ENCODE measurements around the gene PRR23E.

PRR23E gene

DNA sequence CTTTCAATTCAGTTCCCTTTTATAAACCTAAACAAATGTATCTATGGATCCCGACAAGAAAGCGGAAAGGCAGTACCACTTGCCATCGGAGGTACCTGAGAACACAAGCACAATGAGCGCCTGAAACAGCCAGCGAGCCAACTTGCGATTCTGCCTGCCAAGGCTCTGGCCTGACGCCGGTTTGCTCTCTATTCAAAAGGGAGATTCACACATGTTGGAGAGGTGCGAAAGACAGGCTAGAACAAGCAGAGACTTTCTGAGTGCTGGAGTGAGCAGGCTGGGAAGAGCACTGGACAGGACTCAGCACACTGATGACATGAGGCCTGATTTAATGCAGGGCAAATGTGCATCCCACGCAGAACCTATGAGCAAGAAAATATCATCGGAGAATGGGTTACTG, 17.7 kb upstream of the PRR23E start:
- no peak overlapping the region for H3K14ac ChIP-seq (ENCODE audit: low read length in 2 of 2)
- no peak overlapping the region for H3K18ac ChIP-seq (ENCODE audit: low read depth in 1 of 2, low read length in 2 of 2)
- H3K9me3 ChIP-seq (ENCODE audit: control insufficient read depth, low read length), result peaks cover 25% of the 10 kb centered on the region
- no peak overlapping the region for H3K4me3 ChIP-seq (ENCODE audit: insufficient read depth in 1 of 2, low read depth in 1 of 2, low read length in 2 of 2)
- H3K4me2 ChIP-seq (ENCODE audit: low read length, poor library complexity, severe bottlenecking), result no peak overlapping the region
- no peak overlapping the region for H3K4ac ChIP-seq (ENCODE audit: low read depth in 1 of 2, low read length in 2 of 2)
- no peaks in the 10 kb centered on the region for H3K36me3 ChIP-seq (ENCODE audit: control insufficient read depth in 1 of 2, insufficient read depth in 2 of 2, low read depth in 1 of 2, low read length in 2 of 2)
- no peak overlapping the region for H2AK5ac ChIP-seq (ENCODE audit: low read length, severe bottlenecking)
- WGBS, result 95% methylated on average over 11 of the region's 11 CpGs
- H3K23ac ChIP-seq (ENCODE audit: low read length in 2 of 2), result no peak overlapping the region
- no peak overlapping the region for H4K91ac ChIP-seq (ENCODE audit: low read length)
- no peak for DNase-seq
- no peaks in the 10 kb centered on the region for H3K79me1 ChIP-seq (replicated peaks; ENCODE audit: low read length, poor library complexity, severe bottlenecking)
- no peak overlapping the region for H2BK12ac ChIP-seq (ENCODE audit: low read length in 2 of 2)
- H3K4me1 ChIP-seq (ENCODE audit: control insufficient read depth, insufficient read depth, low read depth, low read length), result peaks cover 21% of the 10 kb centered on the region
- H3K27ac ChIP-seq (ENCODE audit: low read length, poor library complexity, severe bottlenecking), result no peak overlapping the region
- no peak overlapping the region for H2AFZ ChIP-seq (ENCODE audit: low read depth, low read length)
- no peak overlapping the region for H3K9ac ChIP-seq (ENCODE audit: low read length)
- H2BK120ac ChIP-seq (ENCODE audit: low read depth, low read length), result no peak overlapping the region
- no peak overlapping the region for H2BK5ac ChIP-seq (ENCODE audit: low read depth, low read length, poor library complexity, severe bottlenecking)
- H2BK15ac ChIP-seq (ENCODE audit: low read depth, poor library complexity, severe bottlenecking), result no peak overlapping the region
- H4K8ac ChIP-seq (ENCODE audit: low read length), result no peak overlapping the region
- H3K27me3 ChIP-seq (ENCODE audit: control insufficient read depth in 1 of 2, insufficient read depth in 1 of 2, low read length in 2 of 2), result peaks cover 19 to 59% of the 10 kb centered on the region in 2 experiments

DNA sequence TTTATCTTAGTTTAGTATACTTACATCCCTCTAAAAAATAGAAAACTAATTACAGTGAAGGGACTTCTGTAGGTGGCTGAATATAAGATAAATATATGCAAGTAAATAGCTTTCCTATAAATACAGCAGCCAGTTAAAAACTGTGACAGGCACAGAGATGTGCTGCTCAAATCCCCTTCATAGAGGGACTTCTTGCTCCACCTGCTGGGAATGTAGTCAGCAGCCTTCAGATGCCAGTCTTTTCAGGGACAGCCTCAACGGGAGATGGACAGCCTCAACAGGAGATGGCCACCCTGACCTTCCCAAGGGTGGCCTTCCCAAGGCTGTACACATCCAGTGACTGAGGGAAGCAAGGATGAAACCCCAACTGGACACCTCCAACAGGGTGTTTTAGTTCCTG, 15.7 kb upstream of the PRR23E start:
- Histone ChIP-seq H3K9me3 (ENCODE audit: control insufficient read depth, low read length) (peaks cover 25% of the 10 kb centered on the region), H3K4me1 (ENCODE audit: control insufficient read depth, insufficient read depth, low read depth, low read length) (peaks cover 11% of the 10 kb centered on the region), H2BK15ac (ENCODE audit: low read depth, poor library complexity, severe bottlenecking) (no peak overlapping the region), H2AK5ac (ENCODE audit: low read length, severe bottlenecking) (no peak overlapping the region), H2BK120ac (ENCODE audit: low read depth, low read length) (no peak overlapping the region), H3K36me3 (ENCODE audit: control insufficient read depth in 1 of 2, insufficient read depth in 2 of 2, low read depth in 1 of 2, low read length in 2 of 2) (no peaks in the 10 kb centered on the region), H3K79me1 (replicated peaks; ENCODE audit: low read length, poor library complexity, severe bottlenecking) (no peaks in the 10 kb centered on the region), H2AFZ (ENCODE audit: low read depth, low read length) (no peak overlapping the region), H3K4me2 (ENCODE audit: low read length, poor library complexity, severe bottlenecking) (no peak overlapping the region), H4K8ac (ENCODE audit: low read length) (no peak overlapping the region), H3K18ac (ENCODE audit: low read depth in 1 of 2, low read length in 2 of 2) (no peak overlapping the region), H3K27ac (ENCODE audit: low read length, poor library complexity, severe bottlenecking) (no peak overlapping the region), H3K4ac (ENCODE audit: low read depth in 1 of 2, low read length in 2 of 2) (no peak overlapping the region), H3K9ac (ENCODE audit: low read length) (no peak overlapping the region), H3K23ac (ENCODE audit: low read length in 2 of 2) (no peak overlapping the region), H2BK5ac (ENCODE audit: low read depth, low read length, poor library complexity, severe bottlenecking) (no peak overlapping the region), H2BK12ac (ENCODE audit: low read length in 2 of 2) (no peak overlapping the region), H3K14ac (ENCODE audit: low read length in 2 of 2) (no peak overlapping the region), H3K27me3 (ENCODE audit: control insufficient read depth in 1 of 2, insufficient read depth in 1 of 2, low read length in 2 of 2) (peaks cover 9 to 55% of the 10 kb centered on the region in 2 experiments), H3K4me3 (ENCODE audit: insufficient read depth in 1 of 2, low read depth in 1 of 2, low read length in 2 of 2) (no peak overlapping the region), H4K91ac (ENCODE audit: low read length) (no peak overlapping the region)
- WGBS, result 69% methylated on average over 1 of the region's 1 CpG
- no peak for DNase-seq

DNA sequence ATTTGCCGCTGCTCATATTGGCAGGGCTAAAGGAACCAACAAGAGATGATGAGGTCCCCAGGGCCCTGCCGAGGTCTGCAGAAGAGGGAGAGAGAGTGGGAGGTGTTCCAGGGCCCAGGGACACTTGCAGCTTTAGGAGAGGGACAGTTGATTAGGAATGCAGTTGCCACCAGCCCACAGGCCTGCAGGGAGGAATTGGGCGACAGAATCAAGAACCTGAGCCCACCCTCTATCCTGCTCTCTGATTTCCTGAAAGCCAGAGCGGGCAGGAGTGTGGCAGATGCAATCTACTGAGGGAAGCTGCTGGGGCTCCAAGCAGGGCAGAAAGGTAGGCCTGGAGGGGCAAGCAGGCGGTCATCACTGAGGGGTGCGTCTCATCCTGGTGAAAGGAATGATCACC, 12.1 kb upstream of the PRR23E start:
- no peak overlapping the region for H3K18ac ChIP-seq (ENCODE audit: low read depth in 1 of 2, low read length in 2 of 2)
- H3K4me2 ChIP-seq (ENCODE audit: low read length, poor library complexity, severe bottlenecking), result no peak overlapping the region
- H3K9me3 ChIP-seq (ENCODE audit: control insufficient read depth, low read length), result peaks cover 25% of the 10 kb centered on the region
- H2AFZ ChIP-seq (ENCODE audit: low read depth, low read length), result no peak overlapping the region
- no peak overlapping the region for H2BK12ac ChIP-seq (ENCODE audit: low read length in 2 of 2)
- H3K9ac ChIP-seq (ENCODE audit: low read length), result no peak overlapping the region
- H4K91ac ChIP-seq (ENCODE audit: low read length), result no peak overlapping the region
- H3K14ac ChIP-seq (ENCODE audit: low read length in 2 of 2), result no peak overlapping the region
- H3K79me1 ChIP-seq (replicated peaks; ENCODE audit: low read length, poor library complexity, severe bottlenecking), result no peaks in the 10 kb centered on the region
- H3K36me3 ChIP-seq (ENCODE audit: control insufficient read depth in 1 of 2, insufficient read depth in 2 of 2, low read depth in 1 of 2, low read length in 2 of 2), result no peaks in the 10 kb centered on the region
- no peak overlapping the region for H3K23ac ChIP-seq (ENCODE audit: low read length in 2 of 2)
- no peak overlapping the region for H2AK5ac ChIP-seq (ENCODE audit: low read length, severe bottlenecking)
- no peak overlapping the region for H3K4ac ChIP-seq (ENCODE audit: low read depth in 1 of 2, low read length in 2 of 2)
- DNase-seq, result no peak
- WGBS, result 84% methylated on average over 6 of the region's 6 CpGs
- no peak overlapping the region for H3K27ac ChIP-seq (ENCODE audit: low read length, poor library complexity, severe bottlenecking)
- H3K4me3 ChIP-seq (ENCODE audit: insufficient read depth in 1 of 2, low read depth in 1 of 2, low read length in 2 of 2), result no peak overlapping the region
- no peak overlapping the region for H2BK15ac ChIP-seq (ENCODE audit: low read depth, poor library complexity, severe bottlenecking)
- H2BK120ac ChIP-seq (ENCODE audit: low read depth, low read length), result no peak overlapping the region
- H3K4me1 ChIP-seq (ENCODE audit: control insufficient read depth, insufficient read depth, low read depth, low read length), result no peaks in the 10 kb centered on the region
- peaks cover 5 to 32% of the 10 kb centered on the region in 2 experiments for H3K27me3 ChIP-seq (ENCODE audit: control insufficient read depth in 1 of 2, insufficient read depth in 1 of 2, low read length in 2 of 2)
- no peak overlapping the region for H2BK5ac ChIP-seq (ENCODE audit: low read depth, low read length, poor library complexity, severe bottlenecking)
- no peak overlapping the region for H4K8ac ChIP-seq (ENCODE audit: low read length)

DNA sequence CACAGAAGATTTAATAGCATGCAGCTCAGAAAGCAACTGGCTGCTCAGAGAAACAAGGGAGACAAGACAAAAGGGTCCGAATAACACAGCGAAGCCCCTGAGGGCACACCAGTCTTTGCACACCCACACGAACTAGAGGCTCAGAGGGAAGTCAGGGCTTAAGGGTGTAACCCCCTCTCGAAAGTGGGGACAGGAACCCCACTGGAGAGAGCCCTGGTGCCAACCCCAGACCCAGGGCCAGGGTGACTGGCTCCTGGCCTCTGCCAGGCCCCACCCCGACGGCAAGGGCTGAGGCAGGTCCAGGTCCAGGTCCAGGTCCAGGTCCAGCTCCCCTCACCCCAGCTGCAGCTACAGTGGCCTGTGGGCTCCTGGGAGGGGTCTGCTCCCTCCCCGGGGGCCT, 10.5 kb upstream of the PRR23E start:
- H4K8ac ChIP-seq (ENCODE audit: low read length), result no peak overlapping the region
- H2AK5ac ChIP-seq (ENCODE audit: low read length, severe bottlenecking), result no peak overlapping the region
- H2BK120ac ChIP-seq (ENCODE audit: low read depth, low read length), result no peak overlapping the region
- WGBS, result 70% methylated on average over 7 of the region's 7 CpGs
- H3K4me3 ChIP-seq (ENCODE audit: insufficient read depth in 1 of 2, low read depth in 1 of 2, low read length in 2 of 2), result no peak overlapping the region
- DNase-seq, result no peak
- no peak overlapping the region for H3K9ac ChIP-seq (ENCODE audit: low read length)
- H3K4ac ChIP-seq (ENCODE audit: low read depth in 1 of 2, low read length in 2 of 2), result no peak overlapping the region
- no peak overlapping the region for H3K4me2 ChIP-seq (ENCODE audit: low read length, poor library complexity, severe bottlenecking)
- no peak overlapping the region for H2BK15ac ChIP-seq (ENCODE audit: low read depth, poor library complexity, severe bottlenecking)
- H3K23ac ChIP-seq (ENCODE audit: low read length in 2 of 2), result no peak overlapping the region
- H4K91ac ChIP-seq (ENCODE audit: low read length), result no peak overlapping the region
- no peaks in the 10 kb centered on the region for H3K4me1 ChIP-seq (ENCODE audit: control insufficient read depth, insufficient read depth, low read depth, low read length)
- H3K9me3 ChIP-seq (ENCODE audit: control insufficient read depth, low read length), result peaks cover 18% of the 10 kb centered on the region
- no peaks in the 10 kb centered on the region for H3K36me3 ChIP-seq (ENCODE audit: control insufficient read depth in 1 of 2, insufficient read depth in 2 of 2, low read depth in 1 of 2, low read length in 2 of 2)
- H2AFZ ChIP-seq (ENCODE audit: low read depth, low read length), result no peak overlapping the region
- H3K79me1 ChIP-seq (replicated peaks; ENCODE audit: low read length, poor library complexity, severe bottlenecking), result no peaks in the 10 kb centered on the region
- peaks cover 5 to 29% of the 10 kb centered on the region in 2 experiments for H3K27me3 ChIP-seq (ENCODE audit: control insufficient read depth in 1 of 2, insufficient read depth in 1 of 2, low read length in 2 of 2)
- H2BK5ac ChIP-seq (ENCODE audit: low read depth, low read length, poor library complexity, severe bottlenecking), result no peak overlapping the region
- H3K18ac ChIP-seq (ENCODE audit: low read depth in 1 of 2, low read length in 2 of 2), result no peak overlapping the region
- H3K14ac ChIP-seq (ENCODE audit: low read length in 2 of 2), result no peak overlapping the region
- H3K27ac ChIP-seq (ENCODE audit: low read length, poor library complexity, severe bottlenecking), result no peak overlapping the region
- no peak overlapping the region for H2BK12ac ChIP-seq (ENCODE audit: low read length in 2 of 2)

Measured in mesenchymal stem cell (in vitro differentiated cells and primary cell).